Muscle of arm (tissue), 14 donors: ENCODE data around the gene ANKRD66. TPM values are rescaled to one million over a fixed set of nuclear protein-coding genes. Genes with fewer than 3 reads are reported as not detected.
"Not testable (repeated sequence)": the region's sequence is repeated elsewhere in the genome, so short reads cannot be mapped to it uniquely, and the experiment has no call there.

Source experiments
- DNase-seq: peaks from one replicate; pipeline ENCODE4 v3.0.0-alpha.2; 2013
- long read RNA-seq, 11 donors: transcript quantifications; one replicate each; lab custom pipeline, GENCODE V29; 2026
- polyA plus RNA-seq, 12 donors: library from polyadenylated mRNA; unstranded; fragments of 120-200 nt; gene quantifications; one replicate each; pipeline ENCODE4 v1.2.1, GENCODE V29; 2013; ENCODE audit not compliant: insufficient read length in 12 of 12

The ANKRD66 gene
- polyA plus RNA-seq: 1 to 10 TPM in 2 of 12 donors, under 1 TPM in 8, not detected in 2; 0.26 to 3.1 (median 0.61) TPM
- long read RNA-seq, donor 1: 0 reads
- long read RNA-seq, donor 2: 0 reads
- long read RNA-seq, donor 3: 0 reads
- long read RNA-seq, donor 4: 0 reads
- long read RNA-seq, donor 5: 0 reads
- long read RNA-seq, donor 6: 0 reads
- long read RNA-seq, donor 7: 0 reads
- long read RNA-seq, donor 8: 0 reads
- long read RNA-seq, donor 9: 0 reads
- long read RNA-seq, donor 10: 0 reads
- long read RNA-seq, donor 11, partial matches to known transcripts: 0 of 2 reads
- long read RNA-seq, donor 11, other reads (novel, unspliced or antisense): 0 of 2 reads

- no peak for DNase-seq
These were observed at the start of gene ANKRD66 for GRCh38 chr6:46746696-46747095. ANKRD66 (plus strand) TSS chr6:46746933; CDS start chr6:46751949, 5,016 bp downstream.

- DNase-seq: no peak
These were observed 46.8 kb upstream of the ANKRD66 start for GRCh38 chr6:46699970-46700369.

- DNase-seq: peak; percentile 9
These were observed 42.2 kb upstream of the ANKRD66 start for GRCh38 chr6:46704562-46704961.

GRCh38 chr6:46706464-46706863 lies 40.3 kb upstream of the ANKRD66 start:
- no peak for DNase-seq

- DNase-seq: no peak
These were observed 35.2 kb upstream of the ANKRD66 start for GRCh38 chr6:46711491-46711890.

- no peak for DNase-seq
These were observed 31.6 kb upstream of the ANKRD66 start for GRCh38 chr6:46715141-46715540.

- DNase-seq: no peak
These were observed 27.6 kb upstream of the ANKRD66 start for GRCh38 chr6:46719099-46719498.

- DNase-seq: no peak
These were observed 26.3 kb upstream of the ANKRD66 start for GRCh38 chr6:46720401-46720800.

- no peak for DNase-seq
These were observed 16.9 kb upstream of the ANKRD66 start for GRCh38 chr6:46729787-46730326.

GRCh38 chr6:46730921-46731461 lies 15.7 kb upstream of the ANKRD66 start:
- DNase-seq: no peak

- no peak for DNase-seq
These were observed 13.4 kb upstream of the ANKRD66 start for GRCh38 chr6:46733341-46733801.

GRCh38 chr6:46734867-46735719 lies 11.6 kb upstream of the ANKRD66 start, which contains the start of gene PLA2G7:
PLA2G7 (minus strand) TSS chr6:46735375; CDS start chr6:46722891, 12,484 bp downstream.
- peak; percentile 26 for DNase-seq

- no peak for DNase-seq
These were observed 11.1 kb upstream of the ANKRD66 start for GRCh38 chr6:46735720-46736031.

GRCh38 chr6:46736906-46737305 lies 9.8 kb upstream of the ANKRD66 start:
- DNase-seq: no peak

GRCh38 chr6:46741482-46741881 lies 5.3 kb upstream of the ANKRD66 start:
- no peak for DNase-seq

- DNase-seq: no peak
These were observed 4.8 kb upstream of the ANKRD66 start for GRCh38 chr6:46741910-46742309.

- DNase-seq: no peak
These were observed 3.1 kb upstream of the ANKRD66 start for GRCh38 chr6:46743425-46744158.

GRCh38 chr6:46744159-46744725 lies 2.5 kb upstream of the ANKRD66 start:
- DNase-seq: not testable (repeated sequence)

- no peak for DNase-seq
These were observed 760 bp upstream of the ANKRD66 start for GRCh38 chr6:46745973-46746372.

- DNase-seq: no peak
These were observed 2.3 kb downstream of the ANKRD66 start for GRCh38 chr6:46748940-46749503.

- no peak for DNase-seq
These were observed 3.0 kb downstream of the ANKRD66 start for GRCh38 chr6:46749731-46750130.
